ENCODE results near the gene C11orf98. TPM values are rescaled to one million over a fixed set of nuclear protein-coding genes. Genes with fewer than 3 reads are reported as not detected.

Gene C11orf98
- 134 to 147 TPM (median 144 TPM) in 5 replicates for total RNA-seq (2022; extraction: Qiagen RNA extraction; ENCODE audit: low read depth)

DNA sequence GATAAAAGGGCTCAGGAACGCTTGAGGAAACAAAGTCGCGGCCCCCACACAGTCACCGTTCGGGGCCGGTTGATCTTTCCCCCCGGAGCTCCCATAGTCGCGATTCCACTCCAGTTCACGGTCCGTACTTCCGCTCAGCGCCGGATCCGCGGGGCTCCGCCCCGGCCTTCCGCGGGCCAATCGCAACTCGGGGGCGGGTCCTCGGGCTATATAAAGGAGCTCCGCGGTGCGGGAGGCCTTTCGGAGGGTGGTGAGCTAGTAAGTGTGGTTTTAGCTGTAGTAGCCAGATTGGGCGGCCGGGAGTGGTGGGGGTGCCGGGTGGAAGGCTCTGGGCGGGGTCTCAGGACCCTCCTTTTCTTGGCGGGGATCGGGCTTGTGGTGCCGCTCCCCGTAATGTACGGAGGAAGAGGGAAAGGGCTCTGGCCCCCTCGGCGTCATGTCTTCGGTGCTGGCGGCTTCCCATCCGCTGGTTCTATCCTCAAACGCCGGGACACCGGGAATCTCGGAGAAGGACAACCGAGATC is at the start of gene C11orf98, which contains the start of gene CSKMT:
TSS of gene C11orf98 (minus strand) at position 136 of the 524 bp plus-strand sequence. CDS start at position 95, 41 bp downstream.
TSS of gene CSKMT (plus strand) at position 238 of the 524 bp plus-strand sequence. CDS start 568 bp downstream, outside the sequence.

GRCh38 chr11:62707277-62707861 is 42.4 kb upstream of the C11orf98 start, which contains the start of the genes BSCL2 and GNG3:
TSS of gene BSCL2 (minus strand) at chr11:62707424. CDS start at chr11:62707195, 229 bp downstream.
TSS of gene GNG3 (plus strand) at chr11:62707676. CDS start at chr11:62708296, 620 bp downstream.

GRCh38 chr11:62689421-62690183 is 24.6 kb upstream of the C11orf98 start, which contains the start of gene LRRN4CL:
TSS of gene LRRN4CL (minus strand) at chr11:62689530. CDS start at chr11:62688508, 1,022 bp downstream.

GRCh38 chr11:62678770-62679696 is 14.0 kb upstream of the C11orf98 start, which contains the start of gene UBXN1:
TSS of gene UBXN1 (minus strand) at chr11:62679073. CDS start at chr11:62678923, 150 bp downstream.

GRCh38 chr11:62671608-62672389 is 6.8 kb upstream of the C11orf98 start, which contains the start of the genes LBHD1 and UQCC3:
TSS of gene LBHD1 (minus strand) at chr11:62672267. CDS start at chr11:62670031, 2,236 bp downstream.
TSS of gene UQCC3 (plus strand) at chr11:62671673. CDS start at chr11:62671746, 73 bp downstream.

GRCh38 chr11:62645946-62646824 is 18.8 kb downstream of the C11orf98 start, which contains the start of gene GANAB:
TSS of gene GANAB (minus strand) at chr11:62646613. CDS start at chr11:62646599, 14 bp downstream.

GRCh38 chr11:62621567-62622470 is 43.2 kb downstream of the C11orf98 start, which contains the start of gene B3GAT3:
TSS of gene B3GAT3 (minus strand) at chr11:62621986. CDS start at chr11:62621947, 39 bp downstream.

Other genes starting within 250 kb of the C11orf98 start
- gene SCGB1A1, start 246.2 kb downstream of the C11orf98 start, total RNA-seq (2022; extraction: Qiagen RNA extraction; ENCODE audit: low read depth) = not detected in 5 replicates
- gene AHNAK, start 118.4 kb downstream of the C11orf98 start, total RNA-seq (2022; extraction: Qiagen RNA extraction; ENCODE audit: low read depth) = 167 to 211 TPM (median 191 TPM) in 5 replicates
- gene EEF1G, start 91.3 kb downstream of the C11orf98 start, total RNA-seq (2022; extraction: Qiagen RNA extraction; ENCODE audit: low read depth) = 1,927 to 2,090 TPM (median 2,005 TPM) in 5 replicates
- gene TUT1, start 73.7 kb downstream of the C11orf98 start, total RNA-seq (2022; extraction: Qiagen RNA extraction; ENCODE audit: low read depth) = 11.7 to 16.4 TPM (median 14.8 TPM) in 5 replicates
- gene MTA2, start 63.3 kb downstream of the C11orf98 start, total RNA-seq (2022; extraction: Qiagen RNA extraction; ENCODE audit: low read depth) = 87.0 to 95.9 TPM (median 89.9 TPM) in 5 replicates
- 17.4 to 24.3 TPM (median 23.3 TPM) in 5 replicates for gene EML3, start 52.4 kb downstream of the C11orf98 start, total RNA-seq (2022; extraction: Qiagen RNA extraction; ENCODE audit: low read depth)
- gene ROM1, start 52.0 kb downstream of the C11orf98 start, total RNA-seq (2022; extraction: Qiagen RNA extraction; ENCODE audit: low read depth) = 4.0 to 5.3 TPM (median 4.4 TPM) in 5 replicates
- gene B3GAT3, start 43.2 kb downstream of the C11orf98 start, total RNA-seq (2022; extraction: Qiagen RNA extraction; ENCODE audit: low read depth) = 46.5 to 57.3 TPM (median 51.6 TPM) in 5 replicates
- gene GANAB, start 18.6 kb downstream of the C11orf98 start, total RNA-seq (2022; extraction: Qiagen RNA extraction; ENCODE audit: low read depth) = 260 to 286 TPM (median 272 TPM) in 5 replicates
- 18.1 to 23.5 TPM (median 21.1 TPM) in 5 replicates for gene INTS5, start 11.9 kb downstream of the C11orf98 start, total RNA-seq (2022; extraction: Qiagen RNA extraction; ENCODE audit: low read depth)
- gene CSKMT, start 102 bp upstream of the C11orf98 start, total RNA-seq (2022; extraction: Qiagen RNA extraction; ENCODE audit: low read depth) = 12.2 to 16.7 TPM (median 15.5 TPM) in 5 replicates
- 25.7 to 36.5 TPM (median 31.8 TPM) in 5 replicates for gene UQCC3, start 6.5 kb upstream of the C11orf98 start, total RNA-seq (2022; extraction: Qiagen RNA extraction; ENCODE audit: low read depth)
- 4.4 to 6.6 TPM (median 5.4 TPM) in 5 replicates for gene LBHD1, start 7.1 kb upstream of the C11orf98 start, total RNA-seq (2022; extraction: Qiagen RNA extraction; ENCODE audit: low read depth)
- gene UBXN1, start 13.9 kb upstream of the C11orf98 start, total RNA-seq (2022; extraction: Qiagen RNA extraction; ENCODE audit: low read depth) = 103 to 124 TPM (median 116 TPM) in 5 replicates
- 0.03 to 0.15 TPM (median 0.12 TPM) in 3 of 5 replicates, not detected in the others for gene LRRN4CL, start 24.3 kb upstream of the C11orf98 start, total RNA-seq (2022; extraction: Qiagen RNA extraction; ENCODE audit: low read depth)
- 59.2 to 86.7 TPM (median 72.8 TPM) in 5 replicates for gene BSCL2, start 42.2 kb upstream of the C11orf98 start, total RNA-seq (2022; extraction: Qiagen RNA extraction; ENCODE audit: low read depth)
- not detected in 5 replicates for gene GNG3, start 42.5 kb upstream of the C11orf98 start, total RNA-seq (2022; extraction: Qiagen RNA extraction; ENCODE audit: low read depth)
- gene HNRNPUL2, start 62.2 kb upstream of the C11orf98 start, total RNA-seq (2022; extraction: Qiagen RNA extraction; ENCODE audit: low read depth) = 38.4 to 45.9 TPM (median 43.9 TPM) in 5 replicates
- 25.6 to 36.9 TPM (median 35.6 TPM) in 5 replicates for gene TTC9C, start 63.3 kb upstream of the C11orf98 start, total RNA-seq (2022; extraction: Qiagen RNA extraction; ENCODE audit: low read depth)
- 2.1 to 2.5 TPM (median 2.1 TPM) in 5 replicates for gene ZBTB3, start 89.0 kb upstream of the C11orf98 start, total RNA-seq (2022; extraction: Qiagen RNA extraction; ENCODE audit: low read depth)
- gene POLR2G, start 96.4 kb upstream of the C11orf98 start, total RNA-seq (2022; extraction: Qiagen RNA extraction; ENCODE audit: low read depth) = 167 to 186 TPM (median 179 TPM) in 5 replicates
- 14.1 to 17.7 TPM (median 15.2 TPM) in 5 replicates for gene TAF6L, start 106.2 kb upstream of the C11orf98 start, total RNA-seq (2022; extraction: Qiagen RNA extraction; ENCODE audit: low read depth)
- gene TMEM179B, start 122.2 kb upstream of the C11orf98 start, total RNA-seq (2022; extraction: Qiagen RNA extraction; ENCODE audit: low read depth) = 66.9 to 93.0 TPM (median 81.2 TPM) in 5 replicates
- gene TMEM223, start 126.8 kb upstream of the C11orf98 start, total RNA-seq (2022; extraction: Qiagen RNA extraction; ENCODE audit: low read depth) = 19.0 to 29.4 TPM (median 27.1 TPM) in 5 replicates
- gene NXF1, start 140.2 kb upstream of the C11orf98 start, total RNA-seq (2022; extraction: Qiagen RNA extraction; ENCODE audit: low read depth) = 44.6 to 59.3 TPM (median 53.9 TPM) in 5 replicates
- gene STX5, start 166.8 kb upstream of the C11orf98 start, total RNA-seq (2022; extraction: Qiagen RNA extraction; ENCODE audit: low read depth) = 20.5 to 28.2 TPM (median 26.0 TPM) in 5 replicates
- not detected in 5 replicates for gene TEX54, start 167.6 kb upstream of the C11orf98 start, total RNA-seq (2022; extraction: Qiagen RNA extraction; ENCODE audit: low read depth)
- 80.1 to 88.6 TPM (median 84.8 TPM) in 5 replicates for gene WDR74, start 174.4 kb upstream of the C11orf98 start, total RNA-seq (2022; extraction: Qiagen RNA extraction; ENCODE audit: low read depth)
- gene SLC3A2, start 215.7 kb upstream of the C11orf98 start, total RNA-seq (2022; extraction: Qiagen RNA extraction; ENCODE audit: low read depth) = 929 to 1,086 TPM (median 982 TPM) in 5 replicates

Data from A549 treated with DMSO at 1 μM for 4 hours (cell line).